ENCODE data around the gene CCDC188.

Gene CCDC188

GRCh38 chr22:20147237-20147988 is 3.4 kb downstream of the CCDC188 start:
- DNase-seq (ENCODE audit: low spot score), result no peak

- no peak for DNase-seq (ENCODE audit: low spot score)
Measured at GRCh38 chr22:20146777-20147176, 4.1 kb downstream of the CCDC188 start.

- DNase-seq (ENCODE audit: low spot score), result no peak
Measured at GRCh38 chr22:20145832-20146223, 5.0 kb downstream of the CCDC188 start.

- no peak for DNase-seq (ENCODE audit: low spot score)
Measured at GRCh38 chr22:20145206-20145831, 5.5 kb downstream of the CCDC188 start.

GRCh38 chr22:20143883-20144665 is 6.8 kb downstream of the CCDC188 start:
- DNase-seq (ENCODE audit: low spot score), result no peak

GRCh38 chr22:20142711-20143621 is 7.9 kb downstream of the CCDC188 start:
- no peak for DNase-seq (ENCODE audit: low spot score)

GRCh38 chr22:20141186-20142077 is 9.4 kb downstream of the CCDC188 start:
- DNase-seq (ENCODE audit: low spot score), result no peak

- DNase-seq (ENCODE audit: low spot score), result no peak
Measured at GRCh38 chr22:20140521-20140964, 10.3 kb downstream of the CCDC188 start.

GRCh38 chr22:20140107-20140445 is 10.8 kb downstream of the CCDC188 start:
- no peak for DNase-seq (ENCODE audit: low spot score)

GRCh38 chr22:20139391-20140106 is 11.3 kb downstream of the CCDC188 start:
- no peak for DNase-seq (ENCODE audit: low spot score)

GRCh38 chr22:20138868-20139267 is 12.0 kb downstream of the CCDC188 start:
- no peak for DNase-seq (ENCODE audit: low spot score)

- DNase-seq (ENCODE audit: low spot score), result no peak
Measured at GRCh38 chr22:20138417-20138738, 12.5 kb downstream of the CCDC188 start.

GRCh38 chr22:20137671-20138416 is 13.0 kb downstream of the CCDC188 start:
- no peak for DNase-seq (ENCODE audit: low spot score)

- DNase-seq (ENCODE audit: low spot score), result no peak
Measured at GRCh38 chr22:20137113-20137512, 13.7 kb downstream of the CCDC188 start.

GRCh38 chr22:20136603-20136873 is 14.3 kb downstream of the CCDC188 start:
- no peak for DNase-seq (ENCODE audit: low spot score)

- DNase-seq (ENCODE audit: low spot score), result no peak
Measured at GRCh38 chr22:20135806-20136602, 14.9 kb downstream of the CCDC188 start.

- DNase-seq (ENCODE audit: low spot score), result no peak
Measured at GRCh38 chr22:20135265-20135664, 15.6 kb downstream of the CCDC188 start.

GRCh38 chr22:20133930-20134549 is 16.8 kb downstream of the CCDC188 start:
- no peak for DNase-seq (ENCODE audit: low spot score)

Data from pons (tissue), 1 donor.